GM20000 (cell line): ENCODE results near the gene KDM6A.
"Not testable (repeated sequence)": the region's sequence is repeated elsewhere in the genome, so short reads cannot be mapped to it uniquely, and the experiment has no call there.

Experiments
- DNase-seq: peaks from one replicate; pipeline ENCODE4 v3.0.0; 2012; ENCODE audit warnings: low spot score
- TF ChIP-seq, protein P1 (sequence below): IDR thresholded peaks from 2 replicates; pipeline ENCODE4 v1.5.1; 2012; ENCODE audit warnings: mild to moderate bottlenecking, control low read depth; ENCODE audit errors: extremely low read depth, missing control alignments

Gene KDM6A

GRCh38 chrX:44935172-44935571 is 62.2 kb downstream of the KDM6A start:
- TF ChIP-seq, protein P1, sequence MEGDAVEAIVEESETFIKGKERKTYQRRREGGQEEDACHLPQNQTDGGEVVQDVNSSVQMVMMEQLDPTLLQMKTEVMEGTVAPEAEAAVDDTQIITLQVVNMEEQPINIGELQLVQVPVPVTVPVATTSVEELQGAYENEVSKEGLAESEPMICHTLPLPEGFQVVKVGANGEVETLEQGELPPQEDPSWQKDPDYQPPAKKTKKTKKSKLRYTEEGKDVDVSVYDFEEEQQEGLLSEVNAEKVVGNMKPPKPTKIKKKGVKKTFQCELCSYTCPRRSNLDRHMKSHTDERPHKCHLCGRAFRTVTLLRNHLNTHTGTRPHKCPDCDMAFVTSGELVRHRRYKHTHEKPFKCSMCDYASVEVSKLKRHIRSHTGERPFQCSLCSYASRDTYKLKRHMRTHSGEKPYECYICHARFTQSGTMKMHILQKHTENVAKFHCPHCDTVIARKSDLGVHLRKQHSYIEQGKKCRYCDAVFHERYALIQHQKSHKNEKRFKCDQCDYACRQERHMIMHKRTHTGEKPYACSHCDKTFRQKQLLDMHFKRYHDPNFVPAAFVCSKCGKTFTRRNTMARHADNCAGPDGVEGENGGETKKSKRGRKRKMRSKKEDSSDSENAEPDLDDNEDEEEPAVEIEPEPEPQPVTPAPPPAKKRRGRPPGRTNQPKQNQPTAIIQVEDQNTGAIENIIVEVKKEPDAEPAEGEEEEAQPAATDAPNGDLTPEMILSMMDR: no peak
- DNase-seq: no peak

DNA sequence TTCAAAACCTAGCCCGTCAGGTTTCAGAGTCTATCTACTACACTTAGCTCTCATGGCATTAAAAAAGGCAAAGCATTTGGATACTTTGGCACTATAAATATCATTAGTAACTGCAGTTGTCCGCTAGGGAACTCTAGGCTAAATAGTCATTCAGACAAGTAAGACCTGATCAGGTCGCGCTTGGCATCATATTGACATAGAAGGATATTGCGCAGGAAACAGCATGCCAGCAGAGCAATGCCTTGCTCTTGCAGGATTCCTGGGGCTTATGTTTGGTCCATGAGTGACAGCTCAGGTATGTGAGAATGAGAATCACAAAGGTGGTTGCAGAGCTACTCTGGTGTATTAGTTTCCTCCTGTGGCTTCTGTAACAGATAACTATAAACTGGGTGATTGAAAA is 62.7 kb downstream of the KDM6A start:
- TF ChIP-seq, protein P1: no peak
- no peak for DNase-seq

- no peak for DNase-seq
- TF ChIP-seq, protein P1: no peak
Observed at GRCh38 chrX:44937606-44938005, 64.6 kb downstream of the KDM6A start.

DNA sequence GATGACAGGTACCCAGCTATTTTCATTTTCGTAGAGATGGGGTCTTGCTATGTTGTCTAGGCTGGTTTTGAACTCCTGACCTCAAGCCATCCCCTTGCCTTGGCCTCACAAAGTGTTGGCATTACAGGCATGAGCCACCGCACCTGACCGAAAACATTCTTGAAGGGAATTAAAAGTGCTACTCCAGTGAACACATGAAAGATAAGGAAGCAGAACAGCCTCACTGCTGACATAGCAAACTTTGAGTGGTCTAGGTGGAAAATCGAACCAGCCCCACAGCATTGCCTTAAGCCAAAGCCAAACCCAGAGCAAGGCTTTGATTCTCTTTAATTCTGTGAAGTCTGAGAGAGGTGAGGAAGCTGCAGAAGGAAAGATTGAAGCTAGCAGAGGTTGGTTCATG is 65.1 kb downstream of the KDM6A start:
- TF ChIP-seq, protein P1: no peak
- no peak for DNase-seq

- not testable (repeated sequence) for DNase-seq
Observed at GRCh38 chrX:44940541-44940940, 67.6 kb downstream of the KDM6A start.

DNA sequence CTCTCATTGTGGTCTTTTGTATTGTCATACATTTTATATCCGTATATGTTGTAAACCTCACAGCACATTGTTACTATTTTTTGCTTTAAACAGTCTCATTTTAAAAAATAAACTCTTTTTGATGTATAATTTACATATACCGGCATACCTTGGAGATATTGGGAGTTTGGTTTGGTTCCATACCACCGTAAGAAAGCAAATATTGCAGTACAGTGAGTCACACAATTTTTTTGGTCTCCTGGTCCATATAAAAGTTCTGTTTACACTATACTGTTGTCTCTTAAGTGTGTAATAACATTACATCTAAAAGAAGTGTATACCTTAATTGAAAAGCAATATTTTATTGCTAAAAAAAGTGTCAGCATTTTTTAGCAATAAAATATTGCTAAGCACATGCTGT is 70.0 kb downstream of the KDM6A start:
- DNase-seq: no peak
- TF ChIP-seq, protein P1: no peak

- TF ChIP-seq, protein P1: no peak
- DNase-seq: no peak
Observed at GRCh38 chrX:44944894-44945293, 71.9 kb downstream of the KDM6A start.

DNA sequence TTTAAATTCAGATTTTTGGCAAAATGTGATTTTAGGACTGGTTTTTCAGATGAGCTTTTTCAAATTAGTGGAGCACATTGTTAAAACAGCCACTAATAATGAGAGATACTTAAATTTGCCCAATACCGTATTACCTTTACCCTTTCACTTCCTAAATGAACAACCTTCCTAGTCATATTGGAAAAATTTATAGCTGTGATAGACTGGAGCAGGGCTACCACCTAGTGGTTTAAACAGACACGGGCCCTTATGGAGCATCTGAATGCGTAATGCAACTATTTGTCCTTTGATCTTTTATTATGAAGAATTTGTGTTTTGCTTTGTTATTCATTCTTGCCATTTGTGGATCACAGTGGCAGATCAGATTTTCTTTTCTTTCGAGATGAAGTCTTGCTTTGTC is 72.7 kb downstream of the KDM6A start:
- no peak for DNase-seq
- TF ChIP-seq, protein P1: no peak
